Measurements from ENCODE around the gene PHLDA3.
A peak's percentile ranks its signal among the peaks of the same experiment; 100 is the strongest.

PHLDA3 gene

GRCh38 chr1:201459775-201460174 lies 9.2 kb downstream of the PHLDA3 start:
- Histone ChIP-seq H3K9me3 (ENCODE audit: control insufficient read depth, insufficient read depth, low read length) (no peaks in the 10 kb centered on the region), H3K36me3 (ENCODE audit: control insufficient read depth, insufficient read depth, low read length) (peaks cover 3% of the 10 kb centered on the region), H3K4me3 (ENCODE audit: low read depth, low read length) (no peak overlapping the region), H3K4me1 (ENCODE audit: control insufficient read depth, insufficient read depth, low read length) (peaks cover 14% of the 10 kb centered on the region), H3K27ac (ENCODE audit: low read depth, low read length) (no peak overlapping the region), H3K27me3 (ENCODE audit: control insufficient read depth, insufficient read depth, low read length) (no peaks in the 10 kb centered on the region), H3K9ac (ENCODE audit: low read depth, low read length) (no peak overlapping the region)

DNA sequence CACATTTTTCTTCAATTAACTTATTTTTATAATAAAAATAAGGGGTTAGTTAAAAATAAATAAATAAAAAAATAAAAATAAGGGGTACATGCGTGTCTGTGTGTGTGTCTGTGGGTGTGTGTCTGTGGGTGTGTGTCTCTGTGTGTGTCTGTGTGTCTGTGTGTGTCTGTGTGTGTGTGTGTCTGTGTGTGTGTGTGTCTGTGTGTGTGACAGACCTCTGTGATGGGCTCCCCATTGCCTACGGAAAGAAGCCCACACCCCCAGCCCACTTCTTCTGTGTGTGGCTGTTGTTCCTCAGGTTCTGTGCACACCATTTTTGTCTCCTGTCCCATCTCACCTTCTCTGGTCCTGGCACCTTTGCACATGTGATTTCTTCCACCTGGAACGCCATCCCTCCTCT lies 9.9 kb downstream of the PHLDA3 start:
- Histone ChIP-seq H3K4me3 (ENCODE audit: low read depth, low read length) (no peak overlapping the region), H3K36me3 (ENCODE audit: control insufficient read depth, insufficient read depth, low read length) (no peaks in the 10 kb centered on the region), H3K27ac (ENCODE audit: low read depth, low read length) (no peak overlapping the region), H3K27me3 (ENCODE audit: control insufficient read depth, insufficient read depth, low read length) (no peaks in the 10 kb centered on the region), H3K9me3 (ENCODE audit: control insufficient read depth, insufficient read depth, low read length) (no peaks in the 10 kb centered on the region), H3K4me1 (ENCODE audit: control insufficient read depth, insufficient read depth, low read length) (peaks cover 14% of the 10 kb centered on the region), H3K9ac (ENCODE audit: low read depth, low read length) (no peak overlapping the region)

DNA sequence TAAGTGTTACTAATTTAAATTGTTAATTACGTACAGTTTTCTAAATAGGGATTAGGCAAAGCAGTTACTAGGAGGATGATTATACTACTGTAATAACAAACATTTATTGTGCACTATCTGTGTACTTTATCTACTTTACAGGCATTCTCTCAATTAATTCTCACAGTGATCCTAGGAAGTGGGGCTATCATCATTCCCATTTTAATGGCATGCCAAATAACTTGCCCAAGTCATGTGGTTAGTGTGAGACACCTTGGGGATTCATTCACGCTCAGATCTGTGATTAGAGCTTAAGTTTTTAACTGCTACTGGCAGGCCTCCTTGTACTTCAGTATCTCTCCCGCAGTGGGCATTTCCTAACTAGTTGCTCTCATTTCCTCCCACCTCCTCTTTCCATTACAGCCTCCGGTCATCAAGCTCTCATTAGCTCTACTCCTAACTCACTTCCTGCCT lies 11.5 kb downstream of the PHLDA3 start:
- Histone ChIP-seq H3K9me3 (ENCODE audit: control insufficient read depth, insufficient read depth, low read length) (no peaks in the 10 kb centered on the region), H3K4me1 (ENCODE audit: control insufficient read depth, insufficient read depth, low read length) (peaks cover 14% of the 10 kb centered on the region), H3K4me3 (ENCODE audit: low read depth, low read length) (no peak overlapping the region), H3K9ac (ENCODE audit: low read depth, low read length) (no peak overlapping the region), H3K36me3 (ENCODE audit: control insufficient read depth, insufficient read depth, low read length) (no peaks in the 10 kb centered on the region), H3K27ac (ENCODE audit: low read depth, low read length) (no peak overlapping the region), H3K27me3 (ENCODE audit: control insufficient read depth, insufficient read depth, low read length) (no peaks in the 10 kb centered on the region)

DNA sequence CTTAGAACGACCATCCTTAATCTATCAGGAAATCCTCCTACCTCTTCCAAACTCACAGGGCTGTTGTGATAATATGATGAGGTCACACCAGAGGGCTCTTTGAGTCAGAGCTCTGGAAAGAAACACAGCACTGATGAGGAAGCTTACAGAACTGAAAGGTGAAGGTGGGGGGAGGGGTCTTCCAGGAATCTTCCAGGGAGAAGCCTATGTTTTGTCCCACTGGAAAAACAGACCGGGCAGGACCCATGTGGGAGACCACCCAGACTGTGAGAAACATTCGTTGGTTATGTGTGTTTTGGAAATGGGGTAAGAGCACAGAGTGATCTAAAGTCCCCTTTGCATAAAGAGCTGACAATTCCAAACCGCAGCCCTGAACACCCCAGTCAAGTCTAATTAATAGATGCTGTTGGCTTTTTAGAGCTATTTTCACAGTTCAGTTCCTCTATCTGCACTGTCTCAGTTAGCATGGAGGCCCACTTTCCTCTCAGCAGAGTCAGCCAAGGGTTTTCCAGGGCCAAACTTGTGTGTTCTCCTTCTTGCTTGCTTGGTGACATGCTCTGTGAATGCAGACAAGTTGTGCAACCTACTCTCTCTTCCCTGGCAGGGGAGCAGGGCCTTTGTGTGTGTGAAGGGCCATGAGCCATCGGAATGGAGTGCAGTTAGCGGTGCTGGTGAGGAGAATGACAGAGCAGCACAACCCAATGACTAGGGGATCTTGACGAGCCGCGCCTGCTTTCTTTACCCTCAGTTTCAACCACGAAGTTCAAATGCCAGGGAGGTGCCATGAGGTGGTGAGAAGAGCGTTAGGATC lies 12.3 kb downstream of the PHLDA3 start:
- Histone ChIP-seq H3K36me3 (ENCODE audit: control insufficient read depth, insufficient read depth, low read length) (no peaks in the 10 kb centered on the region), H3K9me3 (ENCODE audit: control insufficient read depth, insufficient read depth, low read length) (no peaks in the 10 kb centered on the region), H3K4me3 (ENCODE audit: low read depth, low read length) (no peak overlapping the region), H3K9ac (ENCODE audit: low read depth, low read length) (no peak overlapping the region), H3K4me1 (ENCODE audit: control insufficient read depth, insufficient read depth, low read length) (peaks cover 14% of the 10 kb centered on the region), H3K27ac (ENCODE audit: low read depth, low read length) (peak overlapping the region; percentile 48), H3K27me3 (ENCODE audit: control insufficient read depth, insufficient read depth, low read length) (no peaks in the 10 kb centered on the region)

DNA sequence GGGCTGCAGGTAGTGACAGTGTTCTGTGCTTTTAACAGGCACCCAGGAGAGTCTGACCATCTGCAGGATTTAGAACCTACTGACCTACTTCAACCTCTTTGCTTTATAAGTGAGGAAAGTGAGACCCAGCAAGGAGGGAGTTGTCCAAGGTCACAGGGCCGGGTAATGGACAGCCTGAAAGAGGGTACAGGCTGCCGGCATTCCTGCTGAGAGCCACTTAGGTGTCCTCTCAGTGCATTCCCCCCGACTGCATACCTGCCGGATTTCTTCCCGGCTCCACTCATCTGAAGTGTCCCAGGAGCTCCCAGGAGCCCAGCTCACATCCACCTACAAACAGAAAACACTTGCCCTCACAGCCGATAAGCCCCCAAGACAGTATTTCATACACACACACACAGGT lies 13.9 kb downstream of the PHLDA3 start:
- Histone ChIP-seq H3K27ac (ENCODE audit: low read depth, low read length) (no peak overlapping the region), H3K27me3 (ENCODE audit: control insufficient read depth, insufficient read depth, low read length) (no peaks in the 10 kb centered on the region), H3K4me3 (ENCODE audit: low read depth, low read length) (no peak overlapping the region), H3K9ac (ENCODE audit: low read depth, low read length) (no peak overlapping the region), H3K9me3 (ENCODE audit: control insufficient read depth, insufficient read depth, low read length) (no peaks in the 10 kb centered on the region), H3K4me1 (ENCODE audit: control insufficient read depth, insufficient read depth, low read length) (peaks cover 23% of the 10 kb centered on the region), H3K36me3 (ENCODE audit: control insufficient read depth, insufficient read depth, low read length) (no peaks in the 10 kb centered on the region)

GRCh38 chr1:201454608-201455007 lies 14.4 kb downstream of the PHLDA3 start:
- no peak overlapping the region for H3K27ac ChIP-seq (ENCODE audit: low read depth, low read length)

GRCh38 chr1:201452866-201453265 lies 16.1 kb downstream of the PHLDA3 start:
- no peak overlapping the region for H3K9ac ChIP-seq (ENCODE audit: low read depth, low read length)
- no peaks in the 10 kb centered on the region for H3K27me3 ChIP-seq (ENCODE audit: control insufficient read depth, insufficient read depth, low read length)
- peaks cover 33% of the 10 kb centered on the region for H3K4me1 ChIP-seq (ENCODE audit: control insufficient read depth, insufficient read depth, low read length)
- H3K27ac ChIP-seq (ENCODE audit: low read depth, low read length): no peak overlapping the region
- no peak overlapping the region for H3K4me3 ChIP-seq (ENCODE audit: low read depth, low read length)
- no peaks in the 10 kb centered on the region for H3K36me3 ChIP-seq (ENCODE audit: control insufficient read depth, insufficient read depth, low read length)
- no peaks in the 10 kb centered on the region for H3K9me3 ChIP-seq (ENCODE audit: control insufficient read depth, insufficient read depth, low read length)

More at GRCh38 chr1:201454608-201455007, 14.4 kb downstream of the PHLDA3 start:
- Histone ChIP-seq H3K9me3 (ENCODE audit: control insufficient read depth, insufficient read depth, low read length) (no peaks in the 10 kb centered on the region), H3K9ac (ENCODE audit: low read depth, low read length) (no peak overlapping the region), H3K27me3 (ENCODE audit: control insufficient read depth, insufficient read depth, low read length) (no peaks in the 10 kb centered on the region), H3K36me3 (ENCODE audit: control insufficient read depth, insufficient read depth, low read length) (no peaks in the 10 kb centered on the region), H3K4me1 (ENCODE audit: control insufficient read depth, insufficient read depth, low read length) (peaks cover 23% of the 10 kb centered on the region), H3K4me3 (ENCODE audit: low read depth, low read length) (no peak overlapping the region)

- Histone ChIP-seq H3K36me3 (ENCODE audit: control insufficient read depth, insufficient read depth, low read length) (no peaks in the 10 kb centered on the region), H3K27me3 (ENCODE audit: control insufficient read depth, insufficient read depth, low read length) (no peaks in the 10 kb centered on the region), H3K4me1 (ENCODE audit: control insufficient read depth, insufficient read depth, low read length) (peaks cover 22% of the 10 kb centered on the region), H3K9me3 (ENCODE audit: control insufficient read depth, insufficient read depth, low read length) (no peaks in the 10 kb centered on the region), H3K4me3 (ENCODE audit: low read depth, low read length) (no peak overlapping the region), H3K27ac (ENCODE audit: low read depth, low read length) (no peak overlapping the region), H3K9ac (ENCODE audit: low read depth, low read length) (no peak overlapping the region)
Observed at GRCh38 chr1:201450721-201451291, 18.2 kb downstream of the PHLDA3 start.

DNA sequence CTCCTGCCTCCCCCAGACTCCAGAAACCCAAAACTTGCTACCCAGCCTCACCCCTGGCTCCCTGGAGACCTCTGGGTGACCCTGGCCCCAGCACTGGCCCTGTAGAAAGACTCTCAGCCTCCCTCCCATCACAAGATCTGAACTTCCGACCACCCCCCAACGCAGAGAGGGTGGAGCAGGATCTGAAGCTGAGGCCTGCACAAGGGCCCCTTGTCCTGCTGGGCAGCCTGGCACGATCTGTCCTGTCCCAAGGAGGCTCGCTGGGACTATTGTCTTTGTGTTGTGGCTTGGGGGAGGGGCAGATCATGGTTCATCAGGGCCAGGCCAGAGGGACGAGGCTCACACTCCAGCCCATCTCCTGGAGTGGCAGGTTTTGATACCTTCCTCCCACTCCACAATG lies 20.0 kb downstream of the PHLDA3 start:
- H3K27ac ChIP-seq (ENCODE audit: low read depth, low read length): no peak overlapping the region
- no peaks in the 10 kb centered on the region for H3K27me3 ChIP-seq (ENCODE audit: control insufficient read depth, insufficient read depth, low read length)
- H3K4me3 ChIP-seq (ENCODE audit: low read depth, low read length): no peak overlapping the region
- no peaks in the 10 kb centered on the region for H3K36me3 ChIP-seq (ENCODE audit: control insufficient read depth, insufficient read depth, low read length)
- H3K9me3 ChIP-seq (ENCODE audit: control insufficient read depth, insufficient read depth, low read length): no peaks in the 10 kb centered on the region
- H3K9ac ChIP-seq (ENCODE audit: low read depth, low read length): no peak overlapping the region
- peaks cover 19% of the 10 kb centered on the region for H3K4me1 ChIP-seq (ENCODE audit: control insufficient read depth, insufficient read depth, low read length)

DNA sequence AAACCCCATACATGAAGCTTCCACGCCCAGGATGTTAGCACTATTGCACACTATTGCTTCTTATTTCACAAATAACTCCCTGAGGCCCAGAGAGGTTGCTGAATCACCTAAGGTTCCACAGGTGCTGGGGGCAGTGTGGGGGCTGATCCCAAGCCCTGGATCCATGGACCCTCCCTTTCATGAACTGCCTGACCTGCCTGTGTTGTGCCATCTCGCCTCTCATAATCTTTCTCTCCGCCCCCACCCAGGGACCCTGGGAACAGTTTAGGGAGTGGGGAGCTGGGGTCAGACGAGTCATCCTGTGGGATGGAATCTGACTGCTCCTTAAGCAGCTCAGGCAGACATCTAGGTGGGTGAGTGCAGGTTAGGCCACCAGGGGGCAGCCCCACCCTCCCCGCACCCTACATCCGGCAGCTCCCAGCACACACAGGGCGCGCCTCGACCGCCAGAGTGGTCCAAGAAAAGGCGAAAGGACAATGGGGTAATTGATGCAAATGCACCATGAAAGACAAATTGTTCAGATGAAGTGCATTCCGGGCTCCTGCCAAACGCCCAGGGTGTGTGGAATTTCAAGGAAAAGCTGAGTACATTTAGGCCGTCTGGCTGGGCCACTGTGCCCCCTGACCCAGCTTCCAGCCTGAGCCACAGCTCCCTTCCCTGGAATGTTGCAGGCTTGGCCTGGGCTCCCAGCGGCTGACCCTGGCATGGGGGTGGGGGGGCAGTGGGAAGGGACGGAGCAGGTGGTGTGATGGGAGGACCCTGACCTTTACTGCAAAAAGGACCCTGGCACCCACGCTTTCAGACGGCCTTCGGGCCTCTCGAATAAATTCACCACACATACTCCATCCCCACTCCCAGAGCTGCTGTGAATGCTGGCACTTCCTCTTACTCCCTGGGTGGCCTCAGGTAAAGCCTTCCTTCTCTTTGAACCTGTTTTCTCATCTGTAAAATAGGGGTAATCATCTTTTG lies 20.8 kb downstream of the PHLDA3 start:
- no peak overlapping the region for H3K4me3 ChIP-seq (ENCODE audit: low read depth, low read length)
- no peaks in the 10 kb centered on the region for H3K36me3 ChIP-seq (ENCODE audit: control insufficient read depth, insufficient read depth, low read length)
- no peaks in the 10 kb centered on the region for H3K9me3 ChIP-seq (ENCODE audit: control insufficient read depth, insufficient read depth, low read length)
- H3K4me1 ChIP-seq (ENCODE audit: control insufficient read depth, insufficient read depth, low read length): peaks cover 22% of the 10 kb centered on the region
- H3K27me3 ChIP-seq (ENCODE audit: control insufficient read depth, insufficient read depth, low read length): no peaks in the 10 kb centered on the region
- H3K27ac ChIP-seq (ENCODE audit: low read depth, low read length): no peak overlapping the region
- no peak overlapping the region for H3K9ac ChIP-seq (ENCODE audit: low read depth, low read length)
